H9 (cell line): ENCODE measurements around the gene TRIAP1. TPM values are rescaled to one million over a fixed set of nuclear protein-coding genes. Genes with fewer than 3 reads are reported as not detected.

ENCODE experiments used
- DNase-seq: peaks from one replicate; pipeline ENCODE4 v3.0.0-alpha.2; 2017
- H2AFZ ChIP-seq: one replicate; pipeline ENCODE4 v1.6.1; 2013; ENCODE audit warnings: mild to moderate bottlenecking, low read length, control low read depth, moderate library complexity
- H2AK5ac ChIP-seq: 2 replicates; pipeline ENCODE4 v1.6.1; 2013; ENCODE audit warnings: low read length, control low read depth, mixed read lengths; ENCODE audit not compliant: insufficient read length
- H2BK120ac ChIP-seq: one replicate; pipeline ENCODE4 v1.6.1; 2013; ENCODE audit warnings: low read depth, mild to moderate bottlenecking, low read length, control low read depth, inconsistent platforms; ENCODE audit not compliant: poor library complexity, severe bottlenecking
- H2BK12ac ChIP-seq: 2 replicates; pipeline ENCODE4 v1.6.1; 2013; ENCODE audit warnings: low read length, control low read depth, mixed read lengths, low read depth; ENCODE audit not compliant: insufficient read length
- H2BK15ac ChIP-seq: 2 replicates; pipeline ENCODE4 v1.6.1; 2013; ENCODE audit warnings: low read depth, low read length, control low read depth
- H2BK20ac ChIP-seq: one replicate; pipeline ENCODE4 v1.6.1; 2013; ENCODE audit warnings: low read depth, mild to moderate bottlenecking, low read length, control low read depth, inconsistent platforms; ENCODE audit not compliant: poor library complexity, severe bottlenecking
- H2BK5ac ChIP-seq: 2 replicates; pipeline ENCODE4 v1.6.1; 2013; ENCODE audit warnings: low read length, control low read depth, mixed read lengths; ENCODE audit not compliant: insufficient read length
- H3K14ac ChIP-seq: 2 replicates; pipeline ENCODE4 v1.6.1; 2013; ENCODE audit warnings: low read length, control low read depth; ENCODE audit not compliant: insufficient read depth
- H3K18ac ChIP-seq: 2 replicates; pipeline ENCODE4 v1.6.1; 2013; ENCODE audit warnings: low read depth, mild to moderate bottlenecking, mixed read lengths, low read length, control low read depth; ENCODE audit not compliant: insufficient read length
- H3K23ac ChIP-seq: 2 replicates; pipeline ENCODE4 v1.6.1; 2013; ENCODE audit warnings: low read length, control low read depth, mixed read lengths, low read depth; ENCODE audit not compliant: insufficient read length
- H3K23me2 ChIP-seq: 2 replicates; pipeline ENCODE4 v1.6.1; 2013; ENCODE audit warnings: low read depth, mild to moderate bottlenecking, mixed read lengths, low read length, control low read depth; ENCODE audit not compliant: insufficient read length, poor library complexity, severe bottlenecking
- H3K27ac ChIP-seq: 2 replicates; pipeline ENCODE4 v1.5.1; 2013; ENCODE audit warnings: low read length, control low read depth, mixed read lengths, low read depth; ENCODE audit not compliant: insufficient read length
- H3K27me3 ChIP-seq: 2 replicates; pipeline ENCODE4 v1.6.1; 2013; ENCODE audit warnings: low read length, control low read depth, inconsistent platforms; ENCODE audit not compliant: insufficient read depth
- H3K4ac ChIP-seq: 2 replicates; pipeline ENCODE4 v1.6.1; 2013; ENCODE audit warnings: low read depth, mild to moderate bottlenecking, control low read depth, inconsistent platforms, low read length, moderate library complexity
- H3K4me1 ChIP-seq: 2 replicates; pipeline ENCODE4 v1.6.1; 2013; ENCODE audit warnings: low read length, control low read depth, inconsistent platforms; ENCODE audit not compliant: insufficient read depth
- H3K4me2 ChIP-seq: 2 replicates; pipeline ENCODE4 v1.6.1; 2013; ENCODE audit warnings: low read length, control low read depth, mixed read lengths; ENCODE audit not compliant: insufficient read length, insufficient read depth
- H3K56ac ChIP-seq: 2 replicates; pipeline ENCODE4 v1.6.1; 2013; ENCODE audit warnings: low read depth, mild to moderate bottlenecking, mixed read lengths, low read length, control low read depth; ENCODE audit not compliant: insufficient read length
- H3K79me1 ChIP-seq: 2 replicates; pipeline ENCODE4 v1.6.1; 2013; ENCODE audit warnings: low read depth, mild to moderate bottlenecking, moderate library complexity, low read length, control low read depth, inconsistent platforms; ENCODE audit not compliant: insufficient read depth, poor library complexity, severe bottlenecking
- H3K79me2 ChIP-seq: 2 replicates; pipeline ENCODE4 v1.6.1; 2013; ENCODE audit warnings: low read length, control low read depth, inconsistent platforms; ENCODE audit not compliant: insufficient read depth
- H3K9ac ChIP-seq: 2 replicates; pipeline ENCODE4 v1.6.1; 2013; ENCODE audit warnings: low read length, control low read depth, mixed read lengths; ENCODE audit not compliant: insufficient read length; ENCODE audit errors: extremely low read depth
- H3K9me3 ChIP-seq: one replicate; pipeline ENCODE4 v1.6.1; 2013; ENCODE audit warnings: low read depth, low read length, inconsistent platforms; ENCODE audit not compliant: control insufficient read depth
- H3T11ph ChIP-seq: one replicate; pipeline ENCODE4 v1.6.1; 2013; ENCODE audit warnings: mild to moderate bottlenecking, low read length, control low read depth, inconsistent platforms
- H4K20me1 ChIP-seq: one replicate; pipeline ENCODE4 v1.6.1; 2013; ENCODE audit not compliant: control insufficient read depth, insufficient read length, insufficient read depth
- H4K5ac ChIP-seq: 2 replicates; pipeline ENCODE4 v1.6.1; 2013; ENCODE audit warnings: low read depth, mild to moderate bottlenecking, mixed read lengths, low read length, control low read depth; ENCODE audit not compliant: insufficient read length
- H4K8ac ChIP-seq: replicated peaks from 2 replicates; pipeline ENCODE4 v1.6.1; 2013; ENCODE audit warnings: low read length, control low read depth, mixed read lengths, low read depth; ENCODE audit not compliant: insufficient read length
- H4K91ac ChIP-seq: 2 replicates; pipeline ENCODE4 v1.6.1; 2013; ENCODE audit warnings: low read depth, mild to moderate bottlenecking, moderate library complexity, mixed read lengths, low read length, control low read depth; ENCODE audit not compliant: insufficient read length
- H3K27ac Mint-ChIP-seq, 3 experiments: 2 replicates in 2 of 3; 3 replicates in 1 of 3; pipeline ENCODE4 v1.8.0; 2020 to 2021; ENCODE audit warnings: mixed read lengths in 3 of 3, mild to moderate bottlenecking in 1 of 3, moderate library complexity in 1 of 3
- H3K27me3 Mint-ChIP-seq: 2 replicates; pipeline ENCODE4 v1.8.0; 2021; ENCODE audit warnings: low read depth, mild to moderate bottlenecking, moderate library complexity, mixed read lengths
- H3K36me3 Mint-ChIP-seq, 3 experiments: 2 replicates in 2 of 3; 3 replicates in 1 of 3; pipeline ENCODE4 v1.8.0; 2020 to 2021; ENCODE audit warnings: low read depth in 3 of 3, mixed read lengths in 3 of 3; ENCODE audit not compliant: insufficient read depth in 1 of 3
- H3K4me1 Mint-ChIP-seq, 2 experiments: 2 replicates each; pipeline ENCODE4 v1.8.0; 2020; ENCODE audit warnings: mixed read lengths in 2 of 2
- H3K4me3 Mint-ChIP-seq, 2 experiments: 2 replicates in 1 of 2; 3 replicates in 1 of 2; pipeline ENCODE4 v1.8.0; 2020 to 2021; ENCODE audit warnings: mild to moderate bottlenecking in 2 of 2, mixed read lengths in 2 of 2, moderate library complexity in 1 of 2
- H3K9me3 Mint-ChIP-seq, 2 experiments: 2 replicates in 1 of 2; 3 replicates in 1 of 2; pipeline ENCODE4 v1.8.0; 2020; ENCODE audit warnings: mild to moderate bottlenecking in 2 of 2, mixed read lengths in 2 of 2, moderate library complexity in 1 of 2
- CTCF ChIP-seq: fragments of 200-600 bp; sonication (generic); conservative IDR thresholded peaks from 3 replicates; pipeline ENCODE4 v1.8.0; 2021; ENCODE audit warnings: antibody characterized with exemption, mild to moderate bottlenecking
- WGBS: extraction: QIAGEN DNeasy Blood & Tissue Kit; methylation state at CpG from one replicate; pipeline ENCODE4 v1.1.7; 2013; ENCODE audit warnings: missing lambda C conversion rate, low lambda C conversion rate, mixed read lengths; ENCODE audit not compliant: insufficient read length; ENCODE audit errors: extremely low coverage; 5-methylcytosine and 5-hydroxymethylcytosine counted together
- total RNA-seq: library from RNA; stranded (reverse); gene quantifications from 2 replicates; pipeline ENCODE4 v1.2.1, GENCODE V29; 2021

Gene TRIAP1
- total RNA-seq, 1 experiment from 2014 or later = 70.4 TPM

GRCh38 chr12:120465756-120466155 lies 19.6 kb upstream of the TRIAP1 start:
- no peak overlapping the region for H3K14ac ChIP-seq
- no peak overlapping the region for H2BK20ac ChIP-seq
- no peaks in the 10 kb centered on the region for H3K4me1 ChIP-seq
- H3K23me2 ChIP-seq = peaks cover 7% of the 10 kb centered on the region
- Mint-ChIP-seq H3K27ac (no peak overlapping the region; a peak in 1 of 7 replicates), H3K27me3 (no peaks in the 10 kb centered on the region), H3K36me3 (peaks cover 48 to 70% (median 61%) of the 10 kb centered on the region in 3 experiments), H3K4me3 (no peak overlapping the region), H3K4me1 (peaks cover 17 to 24% of the 10 kb centered on the region in 2 experiments), H3K9me3 (no peaks in the 10 kb centered on the region)
- no peak overlapping the region for H3K56ac ChIP-seq
- H4K5ac ChIP-seq = no peak overlapping the region
- H3K27me3 ChIP-seq = no peaks in the 10 kb centered on the region
- H4K8ac ChIP-seq = no peak overlapping the region
- no peak overlapping the region for H2AK5ac ChIP-seq
- H3K79me1 ChIP-seq = peaks cover 3% of the 10 kb centered on the region
- no peak overlapping the region for H2BK5ac ChIP-seq
- H2BK120ac ChIP-seq = no peak overlapping the region
- H3K4me2 ChIP-seq = no peak overlapping the region
- H3K23ac ChIP-seq = no peak overlapping the region
- no peak overlapping the region for H3T11ph ChIP-seq
- no peak overlapping the region for H2BK12ac ChIP-seq
- H3K9ac ChIP-seq = no peak overlapping the region
- H2AFZ ChIP-seq = no peak overlapping the region
- H4K20me1 ChIP-seq = no peaks in the 10 kb centered on the region
- no peak for DNase-seq
- WGBS = no CpG with 5 or more reads among the region's 5 CpGs
- no peak overlapping the region for H3K4ac ChIP-seq
- H4K91ac ChIP-seq = no peak overlapping the region
- no peak for TF ChIP-seq CTCF
- H3K18ac ChIP-seq = no peak overlapping the region
- H3K27ac ChIP-seq = no peak overlapping the region
- no peaks in the 10 kb centered on the region for H3K9me3 ChIP-seq
- peaks cover 11% of the 10 kb centered on the region; the same call in 1 of the 2 replicates for H3K79me2 ChIP-seq
- no peak overlapping the region for H2BK15ac ChIP-seq
